GM12892 (cell line): Measurements from ENCODE around the gene SLC12A6.
"Not testable (repeated sequence)": the region's sequence is repeated elsewhere in the genome, so short reads cannot be mapped to it uniquely, and the experiment has no call there.

Experiments used
- DNase-seq: peaks from one replicate; pipeline ENCODE4 v3.0.0; 2011; ENCODE audit not compliant: insufficient read length
- FAIRE-seq: peaks from 2 replicates; lab custom pipeline; 2011; peaks lifted over from hg19 to GRCh38; lab: Jason Lieb, UNC
- POLR2A ChIP-seq: IDR thresholded peaks from 2 replicates; pipeline ENCODE4 v1.6.1; 2011; ENCODE audit warnings: low read depth, low read length, control low read depth
- POLR2AphosphoS5 ChIP-seq: IDR thresholded peaks from 2 replicates; pipeline ENCODE4 v1.6.1; 2011; ENCODE audit warnings: low read depth, low read length, control low read depth
- TAF1 ChIP-seq: IDR thresholded peaks from 2 replicates; pipeline ENCODE4 v1.6.1; 2011; ENCODE audit warnings: low read depth, mild to moderate bottlenecking, control low read depth, low read length, borderline replicate concordance

SLC12A6 gene

GRCh38 chr15:34206011-34206410 is 131.6 kb downstream of the SLC12A6 start:
- FAIRE-seq = no peak
- no peak for DNase-seq
- TF ChIP-seq TAF1 (no peak), POLR2AphosphoS5 (no peak), POLR2A (no peak)

GRCh38 chr15:34203936-34204335 is 133.6 kb downstream of the SLC12A6 start:
- TF ChIP-seq POLR2A = no peak
- no peak for TF ChIP-seq TAF1
- no peak for TF ChIP-seq POLR2AphosphoS5
- DNase-seq (no peak), FAIRE-seq (no peak)

DNA sequence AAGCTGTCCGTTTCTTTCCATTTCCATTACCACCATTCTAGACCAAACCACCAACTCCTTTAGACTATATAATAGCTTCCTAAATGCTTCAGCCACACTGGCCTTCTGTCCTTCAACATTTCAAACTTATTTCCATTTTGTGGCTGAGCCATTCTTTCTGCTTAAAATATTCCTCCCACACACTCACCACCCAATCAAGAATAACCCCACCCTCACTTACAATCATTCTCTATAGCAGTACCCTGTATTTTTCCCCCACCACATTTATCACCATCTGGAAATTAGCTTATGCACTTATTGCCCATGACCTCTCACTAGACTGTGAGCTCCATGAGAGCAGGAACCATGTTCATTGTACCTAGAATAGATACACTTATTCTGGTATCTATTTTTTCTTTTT is 134.3 kb downstream of the SLC12A6 start:
- no peak for FAIRE-seq

DNA sequence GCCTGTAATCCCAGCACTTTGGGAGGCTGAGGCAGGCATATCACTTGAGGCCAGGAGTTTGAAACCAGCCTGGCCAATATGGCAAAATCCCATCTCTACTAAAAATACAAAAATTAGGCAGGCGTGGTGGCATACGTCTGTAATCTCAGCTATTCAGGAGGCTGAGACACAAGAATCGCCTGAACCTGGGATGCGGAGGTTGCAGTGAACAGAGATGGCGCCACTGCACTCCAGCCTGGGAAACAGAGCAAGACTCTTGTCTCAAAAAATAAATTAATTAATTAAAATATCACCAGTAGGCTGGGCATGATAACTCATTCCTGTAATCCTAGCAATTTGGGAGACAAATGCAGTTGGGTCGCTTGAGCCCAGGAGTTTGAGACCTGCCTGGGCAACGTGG is 144.3 kb downstream of the SLC12A6 start:
- not testable (repeated sequence) for FAIRE-seq, DNase-seq

More for the DNA sequence above, 134.3 kb downstream of the SLC12A6 start:
- TF ChIP-seq POLR2AphosphoS5 = no peak
- TF ChIP-seq TAF1 = no peak
- TF ChIP-seq POLR2A = no peak
- DNase-seq = no peak

GRCh38 chr15:34188711-34189110 is 148.9 kb downstream of the SLC12A6 start:
- TF ChIP-seq POLR2A = no peak
- TF ChIP-seq TAF1 = no peak
- TF ChIP-seq POLR2AphosphoS5 = no peak
- FAIRE-seq (no peak), DNase-seq (no peak)

- no peak for FAIRE-seq
Observed at GRCh38 chr15:34185666-34186065, 151.9 kb downstream of the SLC12A6 start.

DNA sequence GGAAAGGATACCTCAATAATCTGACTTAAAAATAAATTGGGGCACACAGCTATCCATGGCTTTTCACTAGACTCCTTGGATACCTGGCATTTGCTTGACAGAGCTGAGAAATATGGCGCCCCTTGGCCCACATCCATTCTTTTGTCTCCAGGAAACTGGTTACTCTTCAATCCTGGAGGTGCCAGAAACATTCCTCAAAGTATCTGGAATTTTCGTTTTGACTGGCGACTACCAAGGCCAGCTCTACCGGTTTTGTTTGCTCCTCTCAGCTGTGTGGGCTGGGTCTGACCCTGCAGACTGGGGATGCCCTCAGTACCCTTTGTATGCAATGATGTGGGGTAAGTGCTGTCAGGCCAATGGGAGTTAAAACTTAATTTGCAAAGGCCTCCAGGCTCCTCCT is 154.6 kb downstream of the SLC12A6 start:
- TF ChIP-seq POLR2AphosphoS5 = no peak
- no peak for TF ChIP-seq TAF1
- TF ChIP-seq POLR2A = no peak
- no peak for FAIRE-seq
- no peak for DNase-seq

More at GRCh38 chr15:34185666-34186065, 151.9 kb downstream of the SLC12A6 start:
- TF ChIP-seq POLR2A (no peak), TAF1 (no peak), POLR2AphosphoS5 (no peak)
- DNase-seq = no peak
